ENCODE data around the gene TSPAN14. TPM values are rescaled to one million over a fixed set of nuclear protein-coding genes. Genes with fewer than 3 reads are reported as not detected.

The TSPAN14 gene
- total and polyA plus RNA-seq, 2 donors (not counting 1 experiment from before 2014, with no cell fraction given): 12.1 to 50.0 TPM

DNA sequence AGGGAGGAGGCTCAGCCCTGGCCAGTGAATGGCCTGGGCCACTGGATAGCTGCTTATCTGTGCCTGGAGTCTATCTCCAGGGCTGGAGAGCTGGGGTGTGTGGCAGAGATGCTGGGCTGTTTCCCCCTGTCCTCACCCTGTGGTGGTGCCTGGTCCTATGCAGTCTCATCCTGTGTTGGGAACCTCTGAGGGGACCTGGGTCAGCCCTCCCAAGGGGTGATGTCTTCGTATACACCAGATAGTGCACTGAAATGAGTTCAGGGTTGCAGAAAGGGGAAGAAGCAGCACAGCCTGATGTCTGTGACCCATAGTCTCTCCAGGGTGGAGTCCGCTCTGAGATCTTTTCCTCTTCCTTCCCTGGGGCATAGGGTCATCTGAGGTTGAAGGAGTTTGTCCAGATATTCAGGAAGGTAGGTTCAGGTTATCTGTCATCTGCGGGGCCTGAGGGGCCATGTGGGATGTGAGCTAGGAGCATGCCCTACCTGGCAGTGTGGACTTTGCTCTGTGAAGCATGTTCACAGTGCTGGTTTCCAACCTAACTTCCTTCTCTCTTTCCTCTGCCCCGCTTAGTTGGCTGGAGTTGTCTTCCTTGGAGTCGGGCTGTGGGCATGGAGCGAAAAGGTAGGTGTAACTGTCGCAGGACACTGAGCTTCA is 50.2 kb downstream of the TSPAN14 start:
- H3K9ac ChIP-seq (ENCODE audit: insufficient read depth, low read length): no peak overlapping the region
- no peak overlapping the region for H3K4me3 ChIP-seq (replicated peaks in 1 of 4; ENCODE audit: control extremely low read depth in 1 of 4, insufficient read depth in 1 of 4, low read depth in 3 of 4, low read length in 4 of 4)
- H3K9me3 ChIP-seq (ENCODE audit: control insufficient read depth, insufficient read depth, low read depth, low read length): no peaks in the 10 kb centered on the region
- no peak overlapping the region for H3K4me2 ChIP-seq (ENCODE audit: extremely low read depth, insufficient read depth, low read length)
- H3K4me1 ChIP-seq (ENCODE audit: control insufficient read depth, extremely low read depth, insufficient read depth, low read length): peaks cover 12% of the 10 kb centered on the region
- no peak overlapping the region for H2AFZ ChIP-seq (ENCODE audit: low read length)
- H3K79me2 ChIP-seq (ENCODE audit: control insufficient read depth, insufficient read depth, low read length): peaks cover 4% of the 10 kb centered on the region
- no peaks in the 10 kb centered on the region for H4K20me1 ChIP-seq (ENCODE audit: control insufficient read depth, extremely low read depth, insufficient read depth, low read length)
- peaks cover 3% of the 10 kb centered on the region for H3K36me3 ChIP-seq (ENCODE audit: control insufficient read depth, insufficient read depth, low read length)
- H3K27ac ChIP-seq (ENCODE audit: insufficient read depth, low read length): no peak overlapping the region
- TF ChIP-seq CTCF (conservative IDR thresholded peaks at IDR 0.05 in 1 of 2, IDR thresholded peaks at IDR 0.05 in 1 of 2; ENCODE audit: low read depth in 1 of 2, low read length in 2 of 2) (no peak), EZH2 (IDR thresholded peaks at IDR 0.05; ENCODE audit: low read length, missing control alignments) (no peak)
- DNase-seq (ENCODE audit: low read depth in 2 of 2): no peak
- H3K27me3 ChIP-seq (ENCODE audit: control insufficient read depth, insufficient read depth, low read length): no peaks in the 10 kb centered on the region

- Histone ChIP-seq H3K27ac (ENCODE audit: insufficient read depth, low read length) (no peak overlapping the region), H3K4me1 (ENCODE audit: control insufficient read depth, extremely low read depth, insufficient read depth, low read length) (peaks cover 8% of the 10 kb centered on the region), H3K36me3 (ENCODE audit: control insufficient read depth, insufficient read depth, low read length) (peaks cover 3% of the 10 kb centered on the region), H3K27me3 (ENCODE audit: control insufficient read depth, insufficient read depth, low read length) (no peaks in the 10 kb centered on the region), H2AFZ (ENCODE audit: low read length) (no peak overlapping the region), H4K20me1 (ENCODE audit: control insufficient read depth, extremely low read depth, insufficient read depth, low read length) (no peaks in the 10 kb centered on the region), H3K4me3 (replicated peaks in 1 of 4; ENCODE audit: control extremely low read depth in 1 of 4, insufficient read depth in 1 of 4, low read depth in 3 of 4, low read length in 4 of 4) (no peak overlapping the region), H3K9ac (ENCODE audit: insufficient read depth, low read length) (no peak overlapping the region), H3K9me3 (ENCODE audit: control insufficient read depth, insufficient read depth, low read depth, low read length) (no peaks in the 10 kb centered on the region), H3K4me2 (ENCODE audit: extremely low read depth, insufficient read depth, low read length) (no peak overlapping the region), H3K79me2 (ENCODE audit: control insufficient read depth, insufficient read depth, low read length) (peaks cover 2% of the 10 kb centered on the region)
- no peak for DNase-seq (ENCODE audit: low read depth in 2 of 2)
- TF ChIP-seq EZH2 (IDR thresholded peaks at IDR 0.05; ENCODE audit: low read length, missing control alignments) (no peak), CTCF (conservative IDR thresholded peaks at IDR 0.05 in 1 of 2, IDR thresholded peaks at IDR 0.05 in 1 of 2; ENCODE audit: low read depth in 1 of 2, low read length in 2 of 2) (no peak)
Measured at GRCh38 chr10:80504897-80505465, 50.9 kb downstream of the TSPAN14 start.

DNA sequence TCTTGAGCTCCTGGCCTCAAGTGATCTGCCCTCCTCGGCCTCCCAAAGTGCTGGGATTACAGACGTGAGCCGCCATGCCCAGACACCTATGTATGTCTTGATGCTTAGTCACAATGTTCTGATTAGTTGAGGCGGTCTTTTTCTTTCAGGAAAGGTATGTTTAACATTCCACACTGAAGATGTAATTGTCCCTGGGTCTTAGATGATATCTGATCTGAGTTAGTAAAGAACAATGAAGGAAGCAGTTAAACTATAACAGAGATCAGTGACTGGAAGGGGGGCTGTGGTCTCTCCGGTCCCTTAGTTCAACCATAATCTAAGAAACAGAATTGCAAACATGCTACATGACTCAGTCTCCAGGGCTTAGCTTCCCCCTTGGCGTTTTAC is 52.1 kb downstream of the TSPAN14 start:
- no peak overlapping the region for H3K27ac ChIP-seq (ENCODE audit: insufficient read depth, low read length)

More for the DNA sequence above, 52.1 kb downstream of the TSPAN14 start:
- H3K4me1 ChIP-seq (ENCODE audit: control insufficient read depth, extremely low read depth, insufficient read depth, low read length): peaks cover 4% of the 10 kb centered on the region
- DNase-seq (ENCODE audit: low read depth in 2 of 2): peak in 1 of 2 donors; percentile 95
- peaks cover 3% of the 10 kb centered on the region for H3K36me3 ChIP-seq (ENCODE audit: control insufficient read depth, insufficient read depth, low read length)
- no peak overlapping the region for H3K4me2 ChIP-seq (ENCODE audit: extremely low read depth, insufficient read depth, low read length)
- no peak overlapping the region for H3K9ac ChIP-seq (ENCODE audit: insufficient read depth, low read length)
- H3K4me3 ChIP-seq (replicated peaks in 1 of 4; ENCODE audit: control extremely low read depth in 1 of 4, insufficient read depth in 1 of 4, low read depth in 3 of 4, low read length in 4 of 4): no peak overlapping the region
- H3K79me2 ChIP-seq (ENCODE audit: control insufficient read depth, insufficient read depth, low read length): no peaks in the 10 kb centered on the region
- no peaks in the 10 kb centered on the region for H4K20me1 ChIP-seq (ENCODE audit: control insufficient read depth, extremely low read depth, insufficient read depth, low read length)
- no peaks in the 10 kb centered on the region for H3K9me3 ChIP-seq (ENCODE audit: control insufficient read depth, insufficient read depth, low read depth, low read length)
- no peaks in the 10 kb centered on the region for H3K27me3 ChIP-seq (ENCODE audit: control insufficient read depth, insufficient read depth, low read length)
- TF ChIP-seq CTCF (conservative IDR thresholded peaks at IDR 0.05 in 1 of 2, IDR thresholded peaks at IDR 0.05 in 1 of 2; ENCODE audit: low read depth in 1 of 2, low read length in 2 of 2) (no peak), EZH2 (IDR thresholded peaks at IDR 0.05; ENCODE audit: low read length, missing control alignments) (no peak)
- H2AFZ ChIP-seq (ENCODE audit: low read length): no peak overlapping the region
